HG02678 (cell line): Measurements from ENCODE around the gene DDX24.

Source experiments
- ATAC-seq: cut with Tn5 transposase; IDR thresholded peaks from one replicate; pipeline ENCODE4 v1.9.1; 2021; ENCODE audit warnings: mild to moderate bottlenecking, moderate library complexity; ENCODE audit not compliant: unreplicated experiment

The DDX24 gene

DNA sequence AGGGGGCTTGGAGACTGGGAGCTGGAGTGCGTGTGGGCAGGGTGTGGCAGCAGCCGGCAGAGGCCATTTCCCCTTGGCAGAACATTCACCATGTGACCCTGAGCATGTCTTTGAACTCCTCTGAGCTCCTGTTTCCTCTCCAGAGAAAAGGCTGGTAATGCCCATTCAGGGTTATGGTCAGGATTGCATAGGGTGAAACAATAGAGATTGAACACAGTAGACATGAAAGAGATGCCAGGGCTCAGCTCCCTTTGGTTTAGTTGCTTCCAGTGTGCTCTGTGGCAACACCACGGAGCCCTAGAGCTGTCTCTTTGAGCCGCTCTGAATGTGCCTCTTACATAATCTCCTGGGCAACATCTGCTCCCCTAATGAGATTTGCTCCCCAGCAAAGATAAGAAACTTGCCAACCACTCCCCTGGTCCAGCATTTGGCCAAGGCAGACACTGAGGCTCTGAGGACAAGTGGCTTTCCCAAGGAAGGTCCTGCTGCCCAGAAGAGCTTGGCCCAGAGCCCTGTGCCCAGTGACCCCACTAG lies 34.1 kb upstream of the DDX24 start:
- no peak for ATAC-seq

GRCh38 chr14:94114589-94115057 lies 33.6 kb upstream of the DDX24 start:
- no peak for ATAC-seq

DNA sequence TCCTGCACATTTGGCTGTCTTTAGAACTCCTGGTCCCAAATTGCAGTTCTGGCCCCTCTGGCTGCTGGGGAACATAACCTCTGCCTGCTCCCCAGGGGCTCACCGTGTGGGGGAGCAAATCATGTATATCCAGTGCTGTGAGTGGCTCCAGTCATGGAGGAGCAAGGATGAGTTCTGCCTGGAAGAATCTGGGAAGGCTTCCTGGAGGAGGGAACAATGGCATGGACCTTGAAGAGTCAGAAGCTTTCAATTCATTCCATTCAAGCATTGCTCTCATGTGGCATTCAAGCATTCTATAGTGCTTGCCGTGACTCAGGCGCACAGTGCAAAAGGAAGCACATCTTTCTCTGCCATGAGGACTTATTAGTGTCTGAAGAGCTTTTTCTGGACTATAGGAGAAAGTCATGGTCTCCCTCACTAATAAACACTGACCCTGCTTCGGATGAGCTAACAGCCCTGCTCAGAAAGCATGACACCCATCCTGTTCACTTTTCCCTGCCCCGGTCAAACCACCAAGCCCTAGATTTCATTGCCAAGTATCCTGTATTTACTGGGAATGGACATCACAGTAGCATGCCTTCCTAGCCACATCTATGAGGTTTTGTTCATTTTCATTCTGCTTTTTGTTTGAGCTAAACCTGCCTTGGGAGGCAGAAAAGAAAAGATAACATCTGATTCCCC lies 33.0 kb upstream of the DDX24 start:
- ATAC-seq, result no peak

- ATAC-seq, result no peak
These were observed 32.5 kb upstream of the DDX24 start for GRCh38 chr14:94113490-94113889.

- ATAC-seq, result no peak
These were observed 32.1 kb upstream of the DDX24 start for GRCh38 chr14:94113073-94113472.

DNA sequence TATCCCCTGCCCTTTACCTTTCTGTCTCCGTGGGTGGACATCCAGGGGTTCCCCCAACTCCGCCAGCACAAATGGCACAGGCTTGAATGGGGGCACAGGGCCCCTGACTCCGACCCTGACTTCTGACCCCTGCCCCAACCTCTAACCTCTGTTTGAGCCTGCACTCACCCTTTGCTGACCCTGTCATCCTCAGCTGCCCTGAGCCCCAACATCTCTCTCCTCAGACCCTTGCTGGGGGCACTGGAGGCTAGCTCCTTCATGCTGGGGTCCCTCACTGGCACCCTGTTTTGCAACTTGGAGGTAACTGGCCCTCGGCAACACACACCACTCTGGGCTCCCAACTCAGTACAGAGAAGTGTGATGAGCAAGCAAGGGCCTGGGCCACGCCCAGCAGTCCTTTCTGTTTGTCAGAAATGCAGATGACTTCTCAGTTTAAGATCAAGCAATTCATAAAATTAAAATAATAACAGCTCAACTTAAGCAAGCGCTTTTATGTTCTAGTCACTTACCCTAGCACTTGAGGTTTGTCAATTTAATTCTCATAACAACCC lies 31.6 kb upstream of the DDX24 start:
- no peak for ATAC-seq

- no peak for ATAC-seq
These were observed 30.5 kb upstream of the DDX24 start for GRCh38 chr14:94111276-94112095.

DNA sequence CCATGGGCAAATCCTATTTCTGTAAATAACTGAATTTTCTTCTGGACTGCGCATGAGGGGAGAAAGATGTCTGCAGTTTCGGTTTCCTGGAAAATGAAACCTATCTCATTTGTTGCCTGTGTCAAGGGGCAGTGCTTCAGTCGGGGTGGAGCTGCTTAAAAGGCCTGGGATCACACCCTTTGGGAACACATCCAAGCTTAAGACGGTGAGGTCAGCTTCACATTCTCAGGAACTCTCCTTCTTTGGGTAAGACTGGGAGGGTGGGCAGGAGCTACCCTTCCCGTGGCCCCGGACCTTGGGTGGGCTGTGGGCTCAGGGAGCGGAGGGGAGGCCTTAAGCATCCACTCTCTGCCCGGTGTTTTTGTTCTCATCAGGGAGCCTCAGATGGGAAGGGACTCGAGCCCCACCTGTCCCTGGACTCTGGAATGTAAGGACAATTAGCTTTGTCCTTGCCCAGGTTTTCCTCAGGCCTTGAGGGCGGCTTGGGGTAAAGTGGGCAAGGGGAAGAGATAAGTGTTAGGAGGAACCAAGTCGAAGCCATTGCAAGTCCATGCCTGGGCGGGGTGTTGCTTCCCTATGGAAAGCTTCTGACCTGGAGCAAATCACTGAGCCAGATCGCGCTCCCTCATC lies 29.7 kb upstream of the DDX24 start, which contains the start of gene IFI27:
TSS of gene IFI27 (plus strand) at position 185 of the 630 bp plus-strand sequence.
- no peak for ATAC-seq

GRCh38 chr14:94109915-94110250 lies 28.9 kb upstream of the DDX24 start:
- no peak for ATAC-seq

- ATAC-seq, result no peak
These were observed 23.7 kb upstream of the DDX24 start for GRCh38 chr14:94104731-94105130.

DNA sequence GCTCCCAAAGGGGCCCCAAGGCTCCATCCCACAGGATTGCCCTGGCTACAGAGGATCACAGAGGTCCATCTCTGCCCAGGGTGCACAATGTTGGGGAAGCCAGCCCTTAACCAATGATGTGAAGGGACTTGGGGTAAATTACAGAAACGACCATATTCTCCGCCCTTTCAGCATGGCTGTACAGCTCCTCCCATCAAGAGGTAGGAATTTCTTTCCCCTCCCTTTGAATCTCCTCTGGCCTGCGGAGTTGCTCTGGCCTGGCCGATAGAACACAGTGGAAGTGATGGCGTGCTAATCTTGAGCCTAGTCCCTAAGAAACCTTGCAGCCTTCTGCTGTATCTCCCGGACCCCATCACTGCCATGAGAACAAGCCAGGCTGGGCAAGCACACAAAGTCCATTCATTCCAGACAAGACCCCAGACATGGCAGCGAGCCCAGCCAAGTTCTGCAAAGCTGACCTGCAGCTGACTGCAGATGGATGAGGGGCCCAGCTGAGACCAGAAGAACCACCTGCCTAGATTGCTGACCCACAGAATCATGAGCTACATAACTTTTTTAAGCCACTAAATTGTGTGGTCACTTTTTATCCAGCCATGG lies 22.6 kb upstream of the DDX24 start:
- no peak for ATAC-seq

DNA sequence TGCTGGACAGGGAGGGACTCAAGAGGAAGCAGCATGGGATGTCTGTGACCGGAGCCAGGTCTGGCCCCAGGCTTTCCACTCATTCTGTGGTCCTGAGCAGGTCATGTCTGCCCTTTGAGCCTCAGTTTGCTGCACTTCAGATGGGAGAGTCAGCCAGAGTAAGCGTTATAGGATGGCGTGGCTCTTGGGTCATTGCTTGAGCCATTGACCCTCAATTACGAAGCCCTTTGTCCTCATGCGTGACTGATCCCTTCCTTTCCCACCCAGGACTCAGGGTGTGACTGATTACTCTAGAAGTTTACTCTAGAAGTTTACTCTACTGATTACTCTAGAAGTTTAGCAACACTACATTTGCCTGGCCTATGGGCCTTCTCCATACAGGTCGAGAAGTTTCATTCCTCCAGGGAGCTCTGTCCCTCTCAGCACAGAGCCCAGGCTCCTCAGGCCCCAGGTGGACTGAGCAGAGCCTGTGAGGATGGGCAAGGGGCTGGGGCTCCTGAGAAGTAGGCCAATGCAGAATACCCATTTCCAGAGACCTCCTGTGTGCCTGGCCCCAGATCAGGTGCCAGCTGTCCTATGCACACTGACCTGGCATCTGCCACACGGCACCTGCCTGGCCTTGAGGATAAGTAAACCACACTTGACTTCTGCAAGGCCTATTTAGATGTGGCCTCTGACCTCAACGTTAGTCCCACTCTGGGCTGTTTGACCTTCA lies 21.9 kb upstream of the DDX24 start:
- ATAC-seq, result no peak

GRCh38 chr14:94101748-94102147 lies 20.7 kb upstream of the DDX24 start:
- ATAC-seq, result no peak

- no peak for ATAC-seq
These were observed 19.8 kb upstream of the DDX24 start for GRCh38 chr14:94100847-94101246.

DNA sequence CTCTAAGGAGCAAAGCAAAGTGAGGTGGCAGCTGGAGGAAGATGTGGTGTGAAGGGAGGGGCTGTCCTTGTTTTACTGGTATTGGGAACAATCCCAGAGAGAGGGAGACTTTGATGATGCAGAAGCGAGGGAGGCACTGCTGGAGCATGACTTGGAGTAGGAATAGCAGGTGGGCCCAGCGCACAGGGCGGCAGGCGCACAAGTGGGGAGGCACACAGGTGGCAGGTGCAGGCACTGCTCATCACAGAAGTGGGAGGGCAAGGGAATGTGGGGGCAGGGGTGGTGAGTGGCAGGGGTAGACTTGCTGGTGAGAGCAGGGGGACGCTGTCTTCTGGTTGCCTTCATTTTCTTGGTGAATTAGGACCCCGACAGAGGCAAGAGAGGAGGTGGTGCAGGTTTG lies 18.0 kb upstream of the DDX24 start:
- ATAC-seq, result no peak

DNA sequence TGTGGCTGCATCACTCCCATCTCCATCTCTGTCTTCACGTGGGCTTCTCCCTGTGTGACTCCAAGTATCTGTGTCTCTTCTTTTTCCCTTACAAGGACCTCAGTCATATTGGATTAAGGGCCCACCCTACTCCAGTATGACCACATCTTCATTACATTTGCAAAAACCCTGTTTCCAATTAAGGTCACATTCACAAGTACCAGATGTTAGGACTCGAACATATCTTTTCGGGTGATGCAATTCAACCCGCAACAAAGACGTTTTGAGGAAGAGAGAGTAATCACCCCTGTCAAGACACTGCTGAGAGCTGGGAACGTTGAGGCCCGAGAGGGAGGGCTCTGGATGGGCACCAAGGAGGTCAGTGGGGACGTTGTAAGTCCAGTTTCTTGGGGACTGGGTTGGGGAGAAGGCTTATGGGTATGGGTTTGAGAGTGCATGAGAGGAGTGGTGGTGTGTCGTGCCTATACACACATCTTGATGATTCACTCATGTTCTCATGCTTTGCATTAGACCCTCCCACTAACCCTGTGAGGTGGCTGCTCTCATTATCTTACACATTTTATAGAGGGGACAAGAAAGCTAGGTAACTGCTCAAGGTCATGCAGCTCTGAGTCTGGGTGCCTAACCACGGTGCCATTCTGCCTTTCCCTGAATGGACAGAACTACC lies 17.5 kb upstream of the DDX24 start:
- no peak for ATAC-seq

GRCh38 chr14:94097091-94097490 lies 16.1 kb upstream of the DDX24 start:
- no peak for ATAC-seq

GRCh38 chr14:94093418-94093817 lies 12.4 kb upstream of the DDX24 start:
- no peak for ATAC-seq

DNA sequence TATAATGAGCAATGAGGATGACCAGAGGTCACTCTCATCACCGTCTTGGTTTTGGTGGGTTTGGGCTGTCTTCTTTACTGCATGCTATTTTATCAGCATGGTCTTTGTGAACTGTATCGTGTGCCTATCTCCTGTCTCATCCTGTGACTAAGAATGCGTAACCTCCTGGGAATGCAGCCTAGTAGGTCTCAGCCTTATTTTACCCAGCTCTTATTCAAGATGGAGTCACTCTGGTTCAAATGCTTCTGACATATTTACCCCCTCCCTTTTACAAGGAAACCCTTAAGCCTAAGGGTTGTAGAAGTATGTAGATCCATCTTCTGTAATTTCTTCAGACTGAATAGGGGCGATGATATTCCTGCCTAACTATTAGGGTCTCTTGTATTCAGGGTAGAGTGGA lies 8.5 kb upstream of the DDX24 start:
- ATAC-seq, result no peak

DNA sequence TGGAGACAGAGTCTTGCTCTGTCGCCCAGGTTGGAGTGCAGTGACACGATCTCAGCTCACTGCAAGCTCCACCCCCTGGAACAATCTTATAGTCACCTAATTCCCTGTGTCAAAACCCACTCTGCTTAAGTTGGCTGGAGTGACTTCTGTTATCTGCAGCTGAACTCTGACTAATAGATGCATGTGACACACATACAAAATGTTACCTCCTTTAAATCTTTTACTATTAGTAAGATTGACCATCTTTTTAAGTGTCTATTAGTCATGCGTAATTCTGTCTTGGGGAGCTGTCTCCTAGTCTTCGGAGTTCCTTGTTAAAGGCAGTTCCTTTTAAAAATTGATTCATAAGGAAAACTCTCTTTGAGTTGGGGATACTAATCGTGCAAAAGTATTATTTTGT lies 7.5 kb upstream of the DDX24 start:
- no peak for ATAC-seq
